Smooth muscle cell (in vitro differentiated cells): Measurements from ENCODE around the gene VPS13D. TPM values are rescaled to one million over a fixed set of nuclear protein-coding genes. Genes with fewer than 3 reads are reported as not detected.

ENCODE experiments used
- DNase-seq: peaks from one replicate; lab custom pipeline; 2025; ENCODE audit not compliant: unreplicated experiment; lab: John Stamatoyannopoulos, UW
- H2AFZ ChIP-seq: fragments of 200-600 bp; sonication (generic); 2 replicates; pipeline ENCODE4 v1.6.0; 2016; ENCODE audit warnings: antibody characterized with exemption, low read depth, mild to moderate bottlenecking
- H3F3A ChIP-seq: fragments of 200-600 bp; sonication (generic); 2 replicates; pipeline ENCODE4 v1.6.0; 2017; ENCODE audit warnings: antibody characterized with exemption, low read depth
- H3K27ac ChIP-seq: fragments of 200-600 bp; sonication (generic); 2 replicates; pipeline ENCODE4 v1.5.1; 2016; ENCODE audit warnings: low read depth, mild to moderate bottlenecking
- H3K27me3 ChIP-seq: fragments of 200-600 bp; sonication (generic); 2 replicates; pipeline ENCODE4 v1.6.1; 2016; ENCODE audit warnings: low read depth, mild to moderate bottlenecking
- H3K36me3 ChIP-seq: fragments of 200-600 bp; sonication (generic); 2 replicates; pipeline ENCODE4 v1.5.1; 2016; ENCODE audit warnings: low read depth
- H3K4me1 ChIP-seq: fragments of 200-600 bp; sonication (generic); 2 replicates; pipeline ENCODE4 v1.5.1; 2016; ENCODE audit warnings: low read depth
- H3K4me2 ChIP-seq: fragments of 200-600 bp; sonication (generic); 2 replicates; pipeline ENCODE4 v1.6.0; 2016; ENCODE audit warnings: mild to moderate bottlenecking
- H3K4me3 ChIP-seq: fragments of 200-600 bp; sonication (generic); 2 replicates; pipeline ENCODE4 v1.5.1; 2016; ENCODE audit warnings: mild to moderate bottlenecking
- H3K79me2 ChIP-seq: fragments of 200-600 bp; sonication (generic); 2 replicates; pipeline ENCODE4 v1.6.0; 2016; ENCODE audit warnings: low read depth, mild to moderate bottlenecking
- H3K9ac ChIP-seq: fragments of 200-600 bp; sonication (generic); 2 replicates; pipeline ENCODE4 v1.6.0; 2016; ENCODE audit warnings: low read depth
- H3K9me3 ChIP-seq: fragments of 200-600 bp; sonication (generic); replicated peaks from 2 replicates; pipeline ENCODE4 v1.5.1; 2016; ENCODE audit warnings: low read depth
- H4K20me1 ChIP-seq: fragments of 200-600 bp; sonication (generic); 2 replicates; pipeline ENCODE4 v1.6.0; 2016; ENCODE audit warnings: low read depth
- CTCF ChIP-seq: fragments of 200-600 bp; sonication (generic); IDR thresholded peaks from 2 replicates; pipeline ENCODE4 v1.5.1; 2017; ENCODE audit warnings: borderline replicate concordance, mild to moderate bottlenecking, antibody characterized with exemption; ENCODE audit not compliant: insufficient read depth, poor library complexity, severe bottlenecking
- WGBS: methylation state at CpG from one replicate; pipeline ENCODE4 v1.1.7; 2016; ENCODE audit warnings: low lambda C conversion rate; 5-methylcytosine and 5-hydroxymethylcytosine counted together
- polyA plus RNA-seq: library from polyadenylated mRNA; unstranded; fragments of >200 nt; fragmentation: Nextera tagmentation; extraction: Ambion mirVana; gene quantifications from 2 replicates; pipeline ENCODE4 v1.2.1, GENCODE V29; 2016
- total RNA-seq: library from RNA; depleted of rRNA; stranded (reverse); fragments of >200 nt; gene quantifications from 2 replicates; pipeline ENCODE4 v1.2.3, GENCODE V29; 2014

VPS13D gene
- total and polyA plus RNA-seq, 2 experiments from 2014 or later: 3.5 to 20.0 TPM

GRCh38 chr1:12475101-12475500, 245.3 kb downstream of the VPS13D start:
- WGBS: 100% methylated on average over 1 of the region's 1 CpG
- no peaks in the 10 kb centered on the region for H4K20me1 ChIP-seq
- H2AFZ ChIP-seq: no peak overlapping the region
- H3K4me1 ChIP-seq: peaks cover 5% of the 10 kb centered on the region
- TF ChIP-seq CTCF: no peak
- DNase-seq: no peak
- no peaks in the 10 kb centered on the region for H3K79me2 ChIP-seq
- H3K36me3 ChIP-seq: no peaks in the 10 kb centered on the region
- no peak overlapping the region for H3K9ac ChIP-seq
- H3K4me3 ChIP-seq: no peak overlapping the region
- H3K27me3 ChIP-seq: no peaks in the 10 kb centered on the region
- no peak overlapping the region for H3K27ac ChIP-seq
- H3F3A ChIP-seq: no peaks in the 10 kb centered on the region
- no peak overlapping the region for H3K4me2 ChIP-seq
- no peaks in the 10 kb centered on the region for H3K9me3 ChIP-seq

GRCh38 chr1:12475530-12475934, 245.7 kb downstream of the VPS13D start:
- Histone ChIP-seq H3K4me1 (peaks cover 5% of the 10 kb centered on the region), H3K9me3 (no peaks in the 10 kb centered on the region), H3K4me3 (no peak overlapping the region), H4K20me1 (no peaks in the 10 kb centered on the region), H3K27ac (no peak overlapping the region), H3K79me2 (no peaks in the 10 kb centered on the region), H3K4me2 (no peak overlapping the region), H2AFZ (no peak overlapping the region), H3K36me3 (no peaks in the 10 kb centered on the region), H3K27me3 (no peaks in the 10 kb centered on the region), H3K9ac (no peak overlapping the region), H3F3A (no peaks in the 10 kb centered on the region)
- no peak for TF ChIP-seq CTCF
- no peak for DNase-seq
- 92% methylated on average over 3 of the region's 3 CpGs for WGBS

- no peak overlapping the region for H3K4me2 ChIP-seq
- H2AFZ ChIP-seq: no peak overlapping the region
- no peak for DNase-seq
- no peak overlapping the region for H3K27ac ChIP-seq
- no peaks in the 10 kb centered on the region for H3K27me3 ChIP-seq
- no peaks in the 10 kb centered on the region for H3K36me3 ChIP-seq
- no peaks in the 10 kb centered on the region for H3F3A ChIP-seq
- H3K9ac ChIP-seq: no peak overlapping the region
- no peaks in the 10 kb centered on the region for H3K79me2 ChIP-seq
- no peak overlapping the region for H3K4me3 ChIP-seq
- peaks cover 3% of the 10 kb centered on the region for H4K20me1 ChIP-seq
- WGBS: 45% methylated on average over 2 of the region's 2 CpGs
- TF ChIP-seq CTCF: no peak
- no peaks in the 10 kb centered on the region for H3K9me3 ChIP-seq
- peaks cover 5% of the 10 kb centered on the region for H3K4me1 ChIP-seq
Measured at GRCh38 chr1:12475947-12476346, 246.1 kb downstream of the VPS13D start.

GRCh38 chr1:12477314-12477713, 247.5 kb downstream of the VPS13D start:
- peaks cover 6% of the 10 kb centered on the region for H4K20me1 ChIP-seq
- no peaks in the 10 kb centered on the region for H3F3A ChIP-seq
- no peak overlapping the region for H3K4me2 ChIP-seq
- peaks cover 5% of the 10 kb centered on the region for H3K4me1 ChIP-seq
- no peaks in the 10 kb centered on the region for H3K27me3 ChIP-seq
- H3K27ac ChIP-seq: no peak overlapping the region
- TF ChIP-seq CTCF: no peak
- DNase-seq: no peak
- H3K79me2 ChIP-seq: no peaks in the 10 kb centered on the region
- H3K9ac ChIP-seq: no peak overlapping the region
- no peak overlapping the region for H2AFZ ChIP-seq
- no peaks in the 10 kb centered on the region for H3K36me3 ChIP-seq
- no peaks in the 10 kb centered on the region for H3K9me3 ChIP-seq
- no peak overlapping the region for H3K4me3 ChIP-seq
- 94% methylated on average over 5 of the region's 5 CpGs for WGBS
